NCI-H748 treated with DMSO at 0.1 percent for 48 hours (cell line): Measurements from ENCODE around the gene TSPAN15.
"Not testable (repeated sequence)": the region's sequence is repeated elsewhere in the genome, so short reads cannot be mapped to it uniquely, and the experiment has no call there.

Experiments
- DNase-seq: peaks from one replicate; lab custom pipeline; 2025; lab: John Stamatoyannopoulos, UW

TSPAN15 gene

GRCh38 chr10:69503001-69503895, 52.0 kb downstream of the TSPAN15 start:
- no peak for DNase-seq

GRCh38 chr10:69503896-69504265, 52.6 kb downstream of the TSPAN15 start:
- DNase-seq, result no peak

DNA sequence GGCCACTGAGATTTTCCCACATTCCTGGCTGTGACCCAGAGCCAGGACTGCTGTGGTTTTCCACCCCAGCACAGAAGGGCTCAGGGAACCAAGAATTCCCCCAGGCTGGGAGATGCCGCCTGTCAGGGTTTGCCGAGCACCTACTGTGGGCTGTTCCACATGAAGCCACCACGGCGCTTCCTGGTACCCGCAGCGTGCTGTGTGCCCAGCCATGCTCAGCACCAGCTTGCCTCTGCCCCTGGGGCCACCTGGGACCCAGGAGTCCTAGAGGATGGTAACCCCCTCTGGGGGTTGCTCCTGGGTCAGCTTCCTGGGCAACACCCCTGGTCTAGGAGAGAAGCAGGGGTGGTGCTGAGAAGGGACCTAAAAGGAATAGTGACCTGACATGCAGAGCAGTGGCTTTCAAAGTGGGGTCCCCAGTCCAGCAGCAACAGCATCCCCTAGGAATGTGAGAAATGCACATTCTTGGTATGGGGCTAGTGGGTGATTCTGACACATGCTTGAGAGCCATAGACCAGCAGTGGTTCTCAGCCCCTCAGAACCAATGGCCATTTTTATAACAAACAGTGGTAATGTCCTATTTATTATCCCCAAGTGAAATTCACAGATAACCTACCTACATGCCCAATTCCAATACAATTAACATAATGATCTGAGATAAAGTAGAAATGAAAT, 53.4 kb downstream of the TSPAN15 start:
- no peak for DNase-seq

DNA sequence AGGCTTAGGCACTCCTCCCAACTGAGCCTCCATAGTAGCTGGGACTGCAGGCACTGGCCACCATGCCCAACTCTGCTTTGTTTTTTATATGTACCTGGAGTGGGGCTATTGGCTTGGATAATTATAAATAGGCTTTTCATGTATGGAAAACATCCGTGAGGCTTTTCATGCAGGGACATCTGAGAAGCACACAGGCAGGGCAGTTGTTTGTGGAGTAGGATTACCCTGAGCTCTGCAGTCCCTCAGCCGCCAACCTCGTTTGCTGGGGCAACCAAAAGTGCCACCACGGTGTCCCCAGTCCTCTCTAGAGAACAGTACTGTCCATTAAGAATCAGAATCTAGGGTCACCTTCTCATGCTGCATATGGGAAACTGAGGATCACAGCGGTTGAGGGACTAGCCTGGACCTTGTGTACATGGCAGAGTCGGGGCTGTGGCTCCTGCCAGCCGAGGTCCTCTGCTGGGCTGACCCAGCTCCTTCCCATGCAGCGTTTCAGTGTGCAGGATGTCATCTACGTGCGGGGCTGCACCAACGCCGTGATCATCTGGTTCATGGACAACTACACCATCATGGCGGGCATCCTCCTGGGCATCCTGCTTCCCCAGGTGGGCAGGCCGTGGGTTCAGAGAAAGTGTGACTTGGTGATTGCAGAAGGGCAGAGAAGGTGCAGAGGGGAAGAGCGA, 54.5 kb downstream of the TSPAN15 start:
- no peak for DNase-seq

DNA sequence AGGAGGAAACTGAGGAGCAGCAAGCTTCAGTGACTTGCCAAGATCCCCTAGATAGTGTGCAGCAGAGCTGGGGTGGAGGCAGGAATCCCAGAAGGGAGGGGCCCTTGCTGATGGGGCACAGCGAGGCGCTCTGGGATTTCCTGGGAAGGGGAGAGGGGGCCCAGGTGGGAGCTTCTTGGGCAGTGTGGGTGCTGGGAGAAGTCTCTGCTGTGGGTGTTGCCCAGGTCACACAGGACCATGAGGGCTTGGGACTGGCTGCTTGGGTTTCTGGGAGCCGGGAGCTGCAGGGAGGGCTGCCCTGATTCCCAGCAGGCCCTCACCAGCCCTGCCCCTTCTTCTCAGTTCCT, 55.2 kb downstream of the TSPAN15 start:
- DNase-seq, result no peak

GRCh38 chr10:69506834-69507713, 55.8 kb downstream of the TSPAN15 start:
- DNase-seq, result no peak

- DNase-seq, result no peak
Measured at GRCh38 chr10:69508738-69509340, 57.6 kb downstream of the TSPAN15 start.

GRCh38 chr10:69512901-69513300, 61.6 kb downstream of the TSPAN15 start:
- no peak for DNase-seq

- DNase-seq, result no peak
Measured at GRCh38 chr10:69513617-69514016, 62.4 kb downstream of the TSPAN15 start.

GRCh38 chr10:69515699-69516259, 64.5 kb downstream of the TSPAN15 start:
- peak; percentile 57 for DNase-seq

- DNase-seq, result peak; percentile 42
Measured at GRCh38 chr10:69516316-69516715, 65.1 kb downstream of the TSPAN15 start.

- DNase-seq, result no peak
Measured at GRCh38 chr10:69516796-69517195, 65.5 kb downstream of the TSPAN15 start.

- DNase-seq, result no peak
Measured at GRCh38 chr10:69517271-69517848, 66.1 kb downstream of the TSPAN15 start.

DNA sequence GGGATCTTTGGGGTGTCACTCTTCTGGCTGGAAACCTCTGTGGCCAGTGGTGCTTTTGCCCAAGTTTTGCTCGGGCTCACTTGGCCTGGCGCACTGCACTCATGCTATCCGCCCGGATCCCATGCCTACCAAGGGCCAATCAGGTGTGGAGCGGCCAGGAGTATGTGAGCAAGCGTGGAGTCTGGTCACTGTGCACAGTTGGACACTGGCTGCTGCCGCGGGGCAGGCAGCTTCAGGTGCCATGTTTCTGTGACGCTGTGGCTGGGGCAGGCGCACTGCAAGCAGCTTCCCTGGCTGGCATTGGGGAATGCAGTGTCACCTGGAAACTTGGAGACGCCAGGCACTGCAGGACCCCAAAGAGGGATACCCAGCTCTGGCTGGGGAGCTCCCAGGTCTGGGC, 76.7 kb downstream of the TSPAN15 start:
- DNase-seq, result no peak

- no peak for DNase-seq
Measured at GRCh38 chr10:69533658-69534057, 82.4 kb downstream of the TSPAN15 start.

DNA sequence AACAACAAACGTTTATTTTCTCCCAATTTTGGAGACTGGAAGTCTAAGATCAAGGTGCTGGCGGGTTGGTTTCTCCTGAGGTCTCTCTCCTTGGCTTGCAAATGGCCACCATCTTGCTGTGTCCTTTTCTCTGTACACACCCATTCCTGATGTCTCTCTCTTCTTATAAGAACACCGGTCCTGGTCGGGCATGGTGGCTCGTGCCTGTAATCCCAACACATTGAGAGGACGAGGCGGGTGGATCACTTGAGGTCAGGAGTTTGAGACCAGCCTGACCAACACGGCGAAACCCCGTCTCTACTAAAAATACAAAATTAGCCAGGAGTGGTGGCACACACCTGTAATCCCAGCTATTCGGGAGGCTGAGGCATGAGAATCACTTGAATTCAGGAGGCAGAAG, 85.3 kb downstream of the TSPAN15 start:
- DNase-seq, result not testable (repeated sequence)

- no peak for DNase-seq
Measured at GRCh38 chr10:69537449-69537848, 86.2 kb downstream of the TSPAN15 start.

- DNase-seq, result no peak
Measured at GRCh38 chr10:69538461-69538860, 87.2 kb downstream of the TSPAN15 start.

GRCh38 chr10:69541463-69541862, 90.2 kb downstream of the TSPAN15 start:
- DNase-seq, result no peak

GRCh38 chr10:69549959-69550358, 98.7 kb downstream of the TSPAN15 start:
- DNase-seq, result no peak

- no peak for DNase-seq
Measured at GRCh38 chr10:69552268-69552667, 101.0 kb downstream of the TSPAN15 start.
